DOHH2 (cell line): Measurements from ENCODE around the gene RIC8A.

Source experiments
- H3F3A ChIP-seq: fragments of 200-600 bp; sonication (generic), shearing (Covaris generic); 2 replicates; pipeline ENCODE4 v1.6.0; 2016; ENCODE audit warnings: antibody characterized with exemption, mild to moderate bottlenecking; ENCODE audit not compliant: control insufficient read depth, insufficient read depth
- H3K27ac ChIP-seq: fragments of 200-600 bp; sonication (generic); 2 replicates; pipeline ENCODE4 v1.5.1; 2014; ENCODE audit warnings: low read depth, mild to moderate bottlenecking, low read length, moderate library complexity
- H3K27me3 ChIP-seq: fragments of 200-600 bp; sonication (generic); 2 replicates; pipeline ENCODE4 v1.6.1; 2014; ENCODE audit warnings: mild to moderate bottlenecking, low read length, mixed read lengths; ENCODE audit not compliant: control insufficient read depth
- H3K36me3 ChIP-seq: fragments of 200-600 bp; sonication (generic); 2 replicates; pipeline ENCODE4 v1.6.1; 2014; ENCODE audit warnings: mild to moderate bottlenecking, low read length, moderate library complexity, mixed read lengths; ENCODE audit not compliant: control insufficient read depth
- H3K4me1 ChIP-seq: fragments of 200-600 bp; sonication (generic); 2 replicates; pipeline ENCODE4 v1.6.1; 2014; ENCODE audit warnings: mild to moderate bottlenecking, low read length, mixed read lengths; ENCODE audit not compliant: control insufficient read depth
- H3K4me2 ChIP-seq: fragments of 200-600 bp; sonication (generic); 2 replicates; pipeline ENCODE4 v1.6.0; 2014; ENCODE audit warnings: mild to moderate bottlenecking, low read length, moderate library complexity
- H3K4me3 ChIP-seq: fragments of 200-600 bp; sonication (generic); 2 replicates; pipeline ENCODE4 v1.5.1; 2014; ENCODE audit warnings: mild to moderate bottlenecking, low read length, mixed read lengths
- H3K79me2 ChIP-seq: fragments of 200-600 bp; sonication (generic); 2 replicates; pipeline ENCODE4 v1.6.1; 2014; ENCODE audit warnings: mild to moderate bottlenecking, low read length, mixed read lengths; ENCODE audit not compliant: control insufficient read depth
- H3K9me2 ChIP-seq: fragments of 200-600 bp; sonication (generic); replicated peaks from 2 replicates; pipeline ENCODE4 v1.6.1; 2014; ENCODE audit warnings: mild to moderate bottlenecking, low read length, mixed read lengths; ENCODE audit not compliant: control insufficient read depth
- H3K9me3 ChIP-seq: fragments of 200-600 bp; sonication (generic); 2 replicates; pipeline ENCODE4 v1.6.1; 2014; ENCODE audit warnings: antibody characterized with exemption, low read length, mixed read lengths; ENCODE audit not compliant: control insufficient read depth, insufficient read depth
- H4K20me1 ChIP-seq: fragments of 200-600 bp; sonication (generic); 2 replicates; pipeline ENCODE4 v1.6.0; 2014; ENCODE audit warnings: low read depth, mild to moderate bottlenecking, antibody characterized with exemption, low read length, moderate library complexity; ENCODE audit not compliant: control insufficient read depth, insufficient read depth
- CTCF ChIP-seq: fragments of 200-600 bp; sonication (generic); IDR thresholded peaks from one replicate; pipeline ENCODE4 v1.5.1; 2014; ENCODE audit warnings: antibody characterized with exemption, mild to moderate bottlenecking, low read depth, low read length; ENCODE audit not compliant: poor library complexity, severe bottlenecking
- EZH2phosphoT487 ChIP-seq: fragments of 200-600 bp; sonication (generic); IDR thresholded peaks from 2 replicates; pipeline ENCODE4 v1.6.1; 2017; ENCODE audit warnings: borderline replicate concordance, mild to moderate bottlenecking, antibody characterized with exemption, low read length, moderate library complexity, mixed read lengths

Gene RIC8A

GRCh38 chr11:257766-258493, 50.4 kb downstream of the RIC8A start:
- Histone ChIP-seq H3K79me2 (no peaks in the 10 kb centered on the region), H3F3A (peaks cover 7% of the 10 kb centered on the region), H3K9me2 (no peaks in the 10 kb centered on the region), H3K4me3 (no peak overlapping the region), H3K36me3 (peaks cover 9% of the 10 kb centered on the region), H3K27me3 (no peaks in the 10 kb centered on the region), H3K9me3 (no peaks in the 10 kb centered on the region), H3K4me1 (peaks cover 45% of the 10 kb centered on the region), H3K27ac (no peak overlapping the region), H4K20me1 (no peaks in the 10 kb centered on the region), H3K4me2 (peak overlapping the region; percentile 15)
- TF ChIP-seq CTCF (peak; percentile 44), EZH2phosphoT487 (no peak)

GRCh38 chr11:259413-259812, 51.9 kb downstream of the RIC8A start:
- H3K79me2 ChIP-seq, result no peaks in the 10 kb centered on the region
- H3K4me2 ChIP-seq, result no peak overlapping the region
- H3K36me3 ChIP-seq, result no peaks in the 10 kb centered on the region
- H3K4me3 ChIP-seq, result no peak overlapping the region
- TF ChIP-seq EZH2phosphoT487 (no peak), CTCF (no peak)
- no peaks in the 10 kb centered on the region for H3K9me2 ChIP-seq
- no peaks in the 10 kb centered on the region for H3K27me3 ChIP-seq
- no peak overlapping the region for H3K27ac ChIP-seq
- H3K9me3 ChIP-seq, result no peaks in the 10 kb centered on the region
- peaks cover 11% of the 10 kb centered on the region for H3F3A ChIP-seq
- H4K20me1 ChIP-seq, result no peaks in the 10 kb centered on the region
- H3K4me1 ChIP-seq, result peaks cover 45% of the 10 kb centered on the region

GRCh38 chr11:261624-262023, 54.1 kb downstream of the RIC8A start:
- no peaks in the 10 kb centered on the region for H3K27me3 ChIP-seq
- peak overlapping the region; percentile 40 for H3K4me2 ChIP-seq
- no peaks in the 10 kb centered on the region for H4K20me1 ChIP-seq
- H3K4me1 ChIP-seq, result peaks cover 44% of the 10 kb centered on the region
- no peaks in the 10 kb centered on the region for H3K79me2 ChIP-seq
- TF ChIP-seq CTCF, result no peak
- H3K9me2 ChIP-seq, result no peaks in the 10 kb centered on the region
- peak overlapping the region; percentile 30; the same call in 1 of the 2 replicates for H3K27ac ChIP-seq
- peaks cover 15% of the 10 kb centered on the region for H3F3A ChIP-seq
- H3K4me3 ChIP-seq, result no peak overlapping the region
- 0 out of 2 replicates have a peak, but pooled peaks cover 4% of the 10 kb centered on the region for H3K9me3 ChIP-seq
- no peaks in the 10 kb centered on the region for H3K36me3 ChIP-seq
